Upper lobe of left lung (tissue), 4 donors: ENCODE results near the gene SEZ6L.

Experiments
- POLR2AphosphoS5 ChIP-seq, 2 donors: sonication (generic); formaldehyde crosslinking; IDR thresholded peaks; one replicate each; pipeline ENCODE4 v1.5.1; 2017; ENCODE audit warnings: antibody characterized with exemption in 2 of 2
- TF ChIP-seq, protein P1 (sequence below), 6 experiments: fragments of 450-650 bp in 4 of 6; fragments of 200-600 bp in 2 of 6; sonication (generic) in 2 of 6; IDR thresholded peaks; one replicate each; pipeline ENCODE4 v1.5.1; 2016 to 2019; ENCODE audit warnings: antibody characterized with exemption in 6 of 6

GRCh38 chr22:26124991-26125725 lies 44.1 kb upstream of the SEZ6L start:
- no peak for TF ChIP-seq POLR2AphosphoS5 (IDR thresholded peaks at IDR 0.05)
- TF ChIP-seq, protein P1, sequence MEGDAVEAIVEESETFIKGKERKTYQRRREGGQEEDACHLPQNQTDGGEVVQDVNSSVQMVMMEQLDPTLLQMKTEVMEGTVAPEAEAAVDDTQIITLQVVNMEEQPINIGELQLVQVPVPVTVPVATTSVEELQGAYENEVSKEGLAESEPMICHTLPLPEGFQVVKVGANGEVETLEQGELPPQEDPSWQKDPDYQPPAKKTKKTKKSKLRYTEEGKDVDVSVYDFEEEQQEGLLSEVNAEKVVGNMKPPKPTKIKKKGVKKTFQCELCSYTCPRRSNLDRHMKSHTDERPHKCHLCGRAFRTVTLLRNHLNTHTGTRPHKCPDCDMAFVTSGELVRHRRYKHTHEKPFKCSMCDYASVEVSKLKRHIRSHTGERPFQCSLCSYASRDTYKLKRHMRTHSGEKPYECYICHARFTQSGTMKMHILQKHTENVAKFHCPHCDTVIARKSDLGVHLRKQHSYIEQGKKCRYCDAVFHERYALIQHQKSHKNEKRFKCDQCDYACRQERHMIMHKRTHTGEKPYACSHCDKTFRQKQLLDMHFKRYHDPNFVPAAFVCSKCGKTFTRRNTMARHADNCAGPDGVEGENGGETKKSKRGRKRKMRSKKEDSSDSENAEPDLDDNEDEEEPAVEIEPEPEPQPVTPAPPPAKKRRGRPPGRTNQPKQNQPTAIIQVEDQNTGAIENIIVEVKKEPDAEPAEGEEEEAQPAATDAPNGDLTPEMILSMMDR (IDR thresholded peaks at IDR 0.05) = no peak
